Activated CD8-positive, alpha-beta memory T cell treated with anti-CD3 and anti-CD28 coated beads, Interleukin-2, amount 50 U/mL, for 1 hour (primary cell): ENCODE results near the gene TMEM131L.
"Not testable (repeated sequence)": the region's sequence is repeated elsewhere in the genome, so short reads cannot be mapped to it uniquely, and the experiment has no call there.

Experiments used
- DNase-seq: peaks from one replicate; pipeline ENCODE4 v3.0.0-alpha.2; 2020; ENCODE audit errors: extremely low read depth

The TMEM131L gene

DNA sequence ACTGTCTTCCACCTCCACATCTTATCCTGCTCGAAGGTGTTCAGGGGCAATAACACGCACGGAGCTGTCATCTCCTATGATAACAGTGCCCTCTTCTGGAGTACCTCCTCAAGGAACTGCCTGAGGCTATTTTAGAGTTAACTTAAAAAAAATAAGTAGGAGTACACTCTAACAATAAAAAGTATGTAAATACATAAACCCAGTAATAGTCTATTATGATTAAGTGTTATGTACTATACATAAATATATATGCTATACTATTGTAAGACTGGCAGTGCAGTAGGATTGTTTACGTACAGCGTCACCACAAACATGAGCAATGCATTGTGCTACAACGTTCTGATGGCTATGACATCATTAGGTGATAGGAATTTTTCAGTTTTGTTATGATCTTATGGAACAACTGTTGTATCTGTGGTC lies 183.4 kb downstream of the TMEM131L start:
- no peak for DNase-seq

- DNase-seq = no peak
Observed at GRCh38 chr4:153651116-153651515, 185.0 kb downstream of the TMEM131L start.

DNA sequence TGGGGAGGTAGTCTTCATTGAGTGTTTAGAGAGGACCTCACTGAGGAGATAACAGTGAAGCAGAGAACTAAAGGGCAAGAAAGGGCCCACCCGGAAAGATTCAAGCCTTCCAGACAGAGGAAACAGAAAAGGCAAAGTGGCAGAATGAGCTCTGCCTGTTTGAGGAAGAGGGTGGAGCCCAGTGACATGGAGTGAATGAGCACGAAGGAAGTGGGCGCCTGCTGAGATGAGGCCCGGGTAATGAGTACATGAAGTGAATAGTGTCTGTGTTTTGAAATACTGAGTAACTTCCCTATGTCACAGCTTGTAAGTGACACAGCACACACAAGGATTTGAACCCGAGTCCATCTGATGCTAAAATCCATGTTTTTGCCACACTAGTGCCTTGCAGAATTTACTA lies 185.4 kb downstream of the TMEM131L start:
- DNase-seq = no peak

GRCh38 chr4:153652051-153652784 lies 186.1 kb downstream of the TMEM131L start:
- no peak for DNase-seq

DNA sequence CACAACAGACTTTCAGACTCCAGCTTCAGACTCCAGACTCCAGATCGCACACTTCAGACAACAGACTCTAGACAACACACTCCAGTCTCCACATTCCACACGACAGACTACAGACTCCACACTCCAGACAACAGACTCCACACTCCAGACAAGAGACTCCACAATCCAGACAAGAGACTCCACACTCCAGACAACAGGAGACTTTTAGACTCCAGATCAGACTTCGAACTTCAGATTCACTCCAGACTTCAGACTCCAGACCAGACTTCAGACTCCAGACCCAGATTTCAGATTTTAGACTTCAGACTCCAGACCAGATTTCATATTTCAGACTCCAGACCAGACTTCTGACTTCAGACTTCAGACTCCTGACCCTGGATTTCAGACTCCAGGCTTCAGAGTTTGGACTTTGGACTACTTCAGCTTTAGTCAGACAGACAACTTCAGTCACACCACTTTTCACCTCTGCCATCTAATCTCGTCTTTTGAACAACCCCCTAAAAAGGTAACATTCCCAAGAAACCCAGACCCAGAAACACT lies 188.9 kb downstream of the TMEM131L start:
- DNase-seq = no peak

GRCh38 chr4:153655928-153656327 lies 189.8 kb downstream of the TMEM131L start:
- no peak for DNase-seq

DNA sequence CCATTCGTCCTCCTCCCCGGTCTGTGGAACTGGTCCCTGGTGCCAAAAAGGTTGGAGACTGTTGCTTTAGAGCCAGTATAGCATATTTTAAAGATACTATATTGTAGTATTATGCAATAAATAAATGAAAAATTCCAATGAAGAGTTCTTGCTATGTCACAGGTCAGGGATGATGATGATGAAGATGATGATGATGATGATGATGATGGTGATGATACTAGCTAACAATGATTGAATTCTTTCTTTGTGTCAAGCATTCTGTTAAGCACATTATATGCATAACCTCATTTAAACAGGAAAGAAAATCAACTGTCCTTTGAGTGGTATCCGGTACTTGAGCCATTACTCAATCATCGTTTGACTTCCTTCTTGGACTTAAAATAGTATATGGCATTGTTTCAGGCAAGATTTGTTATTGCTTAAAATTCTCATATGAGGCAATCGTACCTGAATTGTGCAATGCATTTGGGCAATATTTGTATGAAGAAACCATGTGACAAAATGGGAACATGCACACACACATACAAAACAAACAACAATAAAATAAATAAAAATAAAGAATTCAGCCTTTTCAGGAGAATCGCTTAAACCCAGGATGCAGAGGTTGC lies 195.2 kb downstream of the TMEM131L start:
- DNase-seq = no peak

DNA sequence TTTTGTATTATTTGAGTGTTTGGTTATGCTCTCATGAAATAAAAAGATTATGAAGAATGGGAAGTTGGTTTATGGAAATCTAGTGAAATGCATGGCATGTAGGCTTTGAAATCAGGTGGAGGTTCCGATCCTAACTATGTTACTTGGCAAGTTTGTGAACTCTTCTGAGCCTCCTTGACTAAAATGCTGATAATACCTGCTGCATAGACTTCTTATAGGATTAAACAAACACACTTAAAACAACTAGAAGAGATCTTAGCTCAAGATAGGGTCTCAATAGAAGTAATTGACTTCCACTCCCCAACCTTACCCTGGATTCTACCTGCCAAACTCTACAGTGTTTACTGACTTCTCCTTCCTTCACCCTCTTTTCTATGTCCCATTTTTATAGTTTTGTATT lies 195.7 kb downstream of the TMEM131L start:
- DNase-seq = no peak

DNA sequence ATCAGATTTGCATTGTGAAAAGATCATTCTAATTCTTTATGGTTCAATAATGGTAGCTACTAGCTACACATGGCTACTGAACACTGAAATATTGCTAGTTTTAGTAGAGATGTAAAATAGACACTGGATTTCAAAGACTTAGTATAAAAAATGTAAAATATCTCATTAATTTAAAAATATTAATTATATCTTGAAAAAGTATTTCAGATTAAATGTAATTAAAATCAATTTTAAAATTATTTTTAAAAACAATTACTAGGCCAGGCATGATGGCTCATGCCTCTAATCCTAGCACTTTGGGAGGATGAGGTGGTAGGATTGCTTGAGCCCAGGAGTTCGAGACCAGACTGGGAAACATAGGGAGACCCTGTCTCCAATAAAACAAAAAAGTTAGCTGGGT lies 197.5 kb downstream of the TMEM131L start:
- DNase-seq = no peak

DNA sequence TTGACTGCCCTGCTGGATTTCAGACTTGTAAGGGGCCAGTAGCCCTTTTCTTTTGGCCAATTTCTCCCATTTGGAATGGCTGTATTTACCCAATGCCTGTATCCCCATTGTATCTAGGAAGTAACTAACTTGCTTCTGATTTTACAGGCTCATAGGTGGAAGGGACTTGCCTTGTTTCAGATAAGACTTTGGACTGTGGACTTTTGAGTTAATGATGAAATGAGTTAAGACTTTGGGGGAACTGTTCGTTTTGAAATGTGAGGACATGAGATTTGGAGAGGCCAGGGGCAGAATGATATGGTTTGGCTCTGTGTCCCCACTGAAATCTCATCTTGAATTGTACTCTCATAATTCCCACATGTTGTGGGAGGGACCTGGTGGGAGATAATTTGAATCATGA lies 200.3 kb downstream of the TMEM131L start:
- DNase-seq = not testable (repeated sequence)

DNA sequence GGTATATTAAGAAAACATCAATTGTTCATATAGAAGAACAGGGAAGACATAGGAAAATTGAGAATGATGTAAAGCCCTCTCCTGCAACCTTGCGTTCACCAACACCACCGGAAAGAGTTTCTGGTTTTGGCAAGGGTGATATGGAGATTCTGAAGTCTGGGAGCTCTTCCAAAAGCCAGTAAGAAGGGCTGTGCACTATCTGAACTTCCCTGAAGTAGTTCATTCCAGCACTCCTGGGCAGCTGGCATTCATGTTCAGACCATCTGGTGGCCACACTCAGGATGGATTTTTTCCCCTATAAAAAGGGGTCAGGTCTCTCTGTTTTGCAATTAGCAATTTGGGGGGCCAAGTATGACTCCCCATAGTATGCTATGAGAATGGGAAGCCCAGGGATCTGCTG lies 202.5 kb downstream of the TMEM131L start:
- DNase-seq = no peak

DNA sequence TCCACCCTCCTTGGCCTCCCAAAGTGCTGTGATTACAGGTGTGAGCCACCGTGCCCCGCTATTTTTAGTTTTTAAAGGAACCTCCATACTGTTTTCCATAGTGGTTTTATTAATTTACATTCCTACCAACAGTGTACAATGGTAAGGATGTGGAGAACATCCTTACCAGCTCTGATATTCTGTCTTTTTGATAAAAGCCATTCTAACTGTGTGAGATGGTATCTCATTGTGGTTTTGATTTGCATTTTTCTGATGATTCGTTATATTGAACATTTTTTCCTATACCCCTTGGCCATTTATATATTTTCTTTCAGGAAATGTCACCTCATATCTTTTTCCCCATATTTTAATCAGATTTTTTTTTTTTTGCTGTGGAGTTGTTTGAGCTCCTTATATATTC lies 203.7 kb downstream of the TMEM131L start:
- DNase-seq = no peak

DNA sequence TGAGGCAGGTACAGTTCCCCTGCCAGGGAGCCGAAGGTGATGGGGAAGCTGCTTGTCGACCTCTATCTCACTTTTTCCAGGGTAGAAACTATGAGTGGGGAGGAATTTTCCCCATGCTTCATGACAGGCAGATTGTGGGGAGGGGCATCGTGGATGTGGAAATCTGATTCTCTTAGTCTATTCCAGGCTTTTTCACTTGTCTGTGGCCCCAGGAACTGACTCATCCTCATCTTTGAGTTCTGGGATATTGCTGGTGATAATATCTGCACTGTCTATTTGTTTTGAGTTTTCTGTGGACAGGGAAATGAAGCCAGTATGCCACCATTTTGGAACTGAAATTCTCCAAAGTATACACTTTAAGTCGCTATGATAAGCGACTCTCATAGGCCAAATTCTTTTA lies 210.3 kb downstream of the TMEM131L start:
- DNase-seq = no peak

GRCh38 chr4:153676984-153677383 lies 210.8 kb downstream of the TMEM131L start:
- DNase-seq = no peak

DNA sequence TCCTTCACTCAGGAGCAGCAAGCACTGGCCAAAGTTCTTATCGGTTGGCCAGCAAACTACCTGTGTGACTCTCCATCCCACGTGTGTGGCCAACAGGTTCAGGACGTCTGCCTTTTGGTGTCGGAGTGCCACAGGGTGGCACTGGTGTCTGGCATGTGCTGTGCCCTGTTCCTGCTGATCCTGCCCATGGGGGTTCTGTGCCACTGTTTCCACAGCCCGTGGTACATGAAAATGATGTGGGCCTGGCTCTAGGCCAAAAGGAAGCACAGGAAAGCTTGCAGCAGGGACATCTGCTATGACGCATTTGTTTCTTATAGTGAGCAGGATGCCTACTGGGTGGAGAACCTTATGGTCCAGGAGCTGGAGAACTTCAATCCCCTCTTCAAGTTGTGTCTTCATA lies 213.3 kb downstream of the TMEM131L start:
- no peak for DNase-seq

- no peak for DNase-seq
Observed at GRCh38 chr4:153683763-153684181, 217.6 kb downstream of the TMEM131L start.

DNA sequence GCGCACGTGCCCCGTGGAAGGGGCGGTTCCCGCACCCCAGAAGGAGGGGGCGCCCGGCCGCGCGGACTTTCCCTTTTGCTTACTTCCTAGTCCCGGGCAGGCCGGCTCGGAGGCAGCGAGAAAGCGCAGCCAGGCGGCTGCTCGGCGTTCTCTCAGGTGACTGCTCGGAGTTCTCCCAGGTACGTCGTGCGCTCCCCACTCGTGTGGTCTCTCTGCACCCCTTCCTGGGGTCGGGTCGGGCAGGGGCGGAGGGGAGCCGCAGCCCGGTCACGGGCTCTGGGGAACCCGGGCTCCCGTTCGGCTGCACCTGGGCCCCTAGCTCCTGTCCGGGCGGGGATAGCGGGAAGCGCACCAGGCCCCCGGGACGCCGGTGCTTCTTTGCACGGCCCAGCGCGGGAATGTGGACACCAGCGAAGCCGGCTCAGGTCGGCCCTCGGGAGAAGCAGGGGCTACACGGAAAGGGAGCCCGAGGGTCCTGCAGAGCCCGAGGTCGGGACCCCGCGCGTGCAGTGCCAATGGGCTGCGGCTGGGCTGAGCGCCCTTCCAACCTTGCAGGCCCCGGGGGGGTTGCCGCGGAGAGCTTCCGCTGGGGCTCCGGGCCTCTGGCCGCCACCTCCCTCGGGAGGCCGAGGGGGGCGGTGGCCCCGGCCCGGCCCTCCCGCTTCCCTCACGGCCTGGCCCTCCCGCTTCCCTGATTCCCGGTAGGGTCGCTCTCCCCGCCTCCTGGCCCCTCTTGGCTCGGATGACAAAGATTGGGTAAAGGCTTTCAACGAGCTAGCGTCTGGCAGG lies 218.2 kb downstream of the TMEM131L start, which contains the start of gene TLR2:
Gene TLR2, plus strand, starts transcription at position 99 of the 789 bp plus-strand sequence. CDS start 18,628 bp downstream, outside the sequence.
- DNase-seq = peak; percentile 19

DNA sequence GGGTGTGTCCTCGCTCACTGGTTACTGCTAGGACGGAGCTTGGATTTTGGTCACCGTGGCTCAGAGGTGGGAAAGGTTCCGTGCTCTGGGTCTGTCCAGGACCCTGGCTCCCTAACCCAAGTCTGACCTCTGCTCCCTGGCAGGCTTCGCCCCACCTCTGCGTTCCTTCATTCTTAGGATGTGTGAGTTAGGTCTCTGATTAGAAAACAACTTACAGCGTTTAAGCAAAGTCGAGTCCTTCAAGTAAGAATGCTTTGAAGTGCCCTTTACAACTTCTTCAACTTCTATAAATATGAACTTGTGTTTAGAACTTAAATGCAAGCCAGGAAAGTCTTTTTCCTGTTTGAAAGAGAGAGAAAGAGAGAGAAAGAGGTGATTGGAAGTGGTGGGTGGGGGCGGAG lies 218.8 kb downstream of the TMEM131L start:
- DNase-seq = no peak
